DMS 273 (cell line): ENCODE results near the gene CLK4.
A peak's percentile ranks its signal among the peaks of the same experiment; 100 is the strongest.

Experiments
- DNase-seq: peaks from one replicate; lab custom pipeline; 2025; ENCODE audit not compliant: unreplicated experiment; lab: John Stamatoyannopoulos, UW

The CLK4 gene

DNA sequence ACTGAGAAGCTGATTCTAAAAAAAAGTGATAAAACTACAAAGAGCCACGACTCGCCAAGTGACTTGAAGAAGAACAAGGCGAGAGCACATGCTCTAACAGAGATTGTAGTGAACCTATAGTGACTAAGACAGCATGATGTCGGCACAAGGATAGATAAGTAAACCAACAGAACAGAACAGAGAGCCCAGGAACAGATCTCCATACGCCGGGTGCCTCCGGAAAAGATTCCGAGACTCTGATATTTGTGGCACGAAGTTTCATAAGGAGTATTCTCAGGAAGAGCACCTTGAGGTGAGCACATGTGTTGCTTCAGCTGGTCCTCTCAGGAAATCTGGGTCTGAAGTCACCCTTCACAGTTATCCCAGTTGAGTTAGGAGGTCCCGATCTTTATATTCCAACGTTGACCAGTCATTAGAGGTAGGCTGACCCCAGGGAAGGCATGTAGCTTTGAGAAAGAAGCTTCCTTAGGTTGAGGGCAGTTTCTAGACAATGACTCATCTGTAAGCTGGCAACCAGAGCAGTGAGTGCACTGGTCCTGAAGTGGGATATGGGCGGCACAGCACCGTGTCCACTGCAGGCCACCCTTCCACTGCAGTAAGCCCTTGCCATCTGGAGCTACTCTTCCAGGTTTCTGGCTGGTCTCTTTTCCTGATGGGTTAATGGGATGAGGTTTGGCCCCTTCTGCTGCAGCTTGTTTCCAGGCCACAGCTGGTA, 13.6 kb upstream of the CLK4 start:
- no peak for DNase-seq

DNA sequence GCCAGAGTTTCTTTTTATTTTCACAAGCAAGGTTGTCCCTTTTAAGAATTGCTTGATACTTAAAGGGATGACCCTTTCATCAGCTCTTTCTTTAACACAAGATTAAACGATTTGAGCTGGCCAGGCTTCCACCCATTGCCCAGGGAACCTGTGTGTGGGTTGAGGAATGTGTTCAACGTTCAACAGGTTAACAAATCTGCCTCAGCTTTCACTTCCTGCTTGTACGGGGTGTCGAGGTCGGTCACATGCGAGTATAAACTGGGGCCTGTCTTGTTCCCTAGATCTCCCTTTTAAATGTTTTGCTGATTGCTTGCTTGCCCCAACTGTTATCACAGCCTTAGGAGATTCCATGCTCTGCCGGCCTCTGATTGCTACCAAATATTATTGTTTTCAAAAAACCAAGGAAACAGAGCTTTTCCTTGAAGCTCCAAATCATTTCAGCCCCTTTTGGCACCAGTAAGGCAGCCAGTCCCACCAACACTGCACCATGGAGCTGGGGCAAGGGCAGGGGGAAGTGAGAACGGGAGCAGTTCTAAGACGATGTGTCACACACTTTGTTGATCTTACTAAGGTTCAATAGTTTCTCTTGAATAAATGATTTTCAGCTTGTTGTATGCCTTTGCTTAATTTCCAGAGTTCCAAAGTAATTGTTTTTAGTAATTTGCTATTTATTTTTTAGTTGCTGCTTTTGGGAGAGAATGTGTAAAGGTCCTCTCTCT, 10.7 kb upstream of the CLK4 start:
- no peak for DNase-seq

DNA sequence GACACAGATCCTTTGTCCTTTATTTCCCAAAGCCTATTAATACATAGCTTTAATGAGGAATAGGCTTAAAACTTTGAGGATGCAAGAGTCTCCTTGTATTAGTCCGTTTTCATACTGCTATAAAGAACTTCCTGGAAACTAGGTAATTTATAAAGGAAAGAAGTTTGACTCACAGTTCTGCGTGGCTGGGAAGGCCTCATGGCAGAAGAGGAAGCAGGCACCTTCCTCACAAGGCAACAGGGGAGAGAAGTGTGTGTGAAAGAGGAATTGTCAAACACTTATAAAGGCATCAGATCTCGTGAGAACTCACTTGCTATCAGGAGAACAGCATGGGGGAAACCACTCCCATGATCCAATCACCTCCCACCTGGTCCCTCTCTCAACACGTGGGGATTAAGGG, 5.4 kb upstream of the CLK4 start:
- no peak for DNase-seq

DNA sequence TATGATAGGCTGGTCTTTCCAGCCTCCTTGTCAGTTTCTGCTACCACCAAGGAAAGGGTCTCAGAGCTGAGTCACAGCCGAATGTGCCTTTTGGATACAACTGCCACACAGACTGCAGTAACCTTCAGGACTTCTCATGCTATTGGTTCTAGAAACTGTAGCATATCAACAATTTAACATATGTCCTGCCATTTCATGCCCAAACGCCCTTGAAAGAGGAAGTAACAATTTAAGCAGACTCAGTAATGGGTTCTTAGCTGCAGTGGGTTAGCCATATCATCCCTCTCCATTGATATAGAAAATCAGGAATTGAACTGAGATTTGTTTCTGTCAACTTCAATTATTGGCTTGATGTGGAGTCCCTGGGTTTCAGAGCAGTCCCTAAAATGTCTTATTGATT, 4.1 kb upstream of the CLK4 start:
- no peak for DNase-seq

DNA sequence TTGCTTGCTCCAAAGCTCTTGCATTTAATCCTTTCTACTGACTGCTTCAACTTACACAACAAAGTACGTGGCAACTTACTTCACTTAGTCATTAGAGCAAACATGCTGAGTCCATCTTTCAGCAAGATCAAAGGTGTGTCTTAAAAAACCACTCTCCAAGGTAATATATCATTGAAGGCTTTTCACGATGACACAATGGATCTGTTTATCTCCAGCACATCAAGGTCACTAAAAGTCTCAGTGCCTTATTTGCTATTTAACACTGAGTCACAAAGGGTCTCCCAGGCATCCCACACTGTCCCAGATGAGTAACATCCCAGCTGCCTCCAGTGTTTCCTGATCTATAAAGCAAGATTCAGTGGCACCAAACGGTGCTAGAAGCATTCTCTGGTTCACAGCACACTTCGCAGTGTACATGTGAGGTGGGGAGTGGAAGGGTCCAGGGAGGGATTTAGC, 3.7 kb upstream of the CLK4 start:
- no peak for DNase-seq

DNA sequence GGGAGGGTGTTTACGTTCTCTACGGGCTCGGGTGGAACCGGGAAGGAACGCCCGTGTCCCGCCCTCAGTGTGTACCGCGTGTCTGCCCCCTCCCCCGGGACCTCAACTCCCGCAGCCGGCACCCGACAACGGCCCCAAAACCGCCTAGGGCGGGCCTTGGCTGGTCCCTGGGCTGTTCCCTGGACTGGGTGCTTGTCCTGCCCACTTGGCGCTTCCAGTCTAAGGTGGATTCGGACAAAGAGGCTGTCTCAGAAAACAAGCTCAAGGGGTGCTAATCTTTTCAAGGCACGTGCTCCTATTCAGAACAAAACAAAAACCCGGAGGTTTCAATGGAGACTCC, 379 bp upstream of the CLK4 start:
- no peak for DNase-seq

DNA sequence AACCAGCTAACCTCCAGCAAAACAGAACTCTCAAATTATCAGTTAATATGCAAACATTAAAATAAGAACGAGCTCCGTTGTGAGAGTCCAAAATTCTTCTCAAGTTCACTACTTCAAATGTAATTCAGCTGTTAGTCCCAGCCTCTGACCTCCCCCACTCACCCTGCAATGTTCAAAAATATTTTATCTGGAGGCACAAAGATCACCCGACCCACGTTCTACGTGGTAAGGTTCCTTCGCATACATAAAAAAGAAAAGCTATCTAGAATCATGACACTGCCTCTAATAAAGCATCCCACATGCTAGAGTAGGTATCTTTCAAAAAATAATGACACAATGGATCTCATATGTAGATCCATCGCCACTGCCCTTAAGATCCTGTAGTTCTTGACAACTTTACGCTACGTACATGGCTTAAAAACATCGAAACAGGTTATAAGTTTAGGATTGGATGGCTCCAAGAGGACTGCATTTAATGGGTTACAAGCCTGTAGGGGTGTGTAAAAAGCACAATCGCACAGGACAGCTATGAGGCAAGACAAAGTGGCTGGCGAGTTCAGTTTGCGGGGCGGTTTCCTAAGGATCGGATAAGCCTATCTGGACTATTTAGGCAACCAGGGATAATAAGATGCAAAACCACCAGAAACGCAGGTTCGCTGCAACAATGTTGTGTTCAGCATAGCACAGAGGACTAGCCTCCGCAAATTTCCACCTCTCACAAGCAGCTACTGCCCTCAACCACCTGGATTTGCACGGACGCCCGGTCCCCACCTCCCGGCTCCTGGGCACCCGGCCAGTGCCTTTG, 969 bp downstream of the CLK4 start:
- DNase-seq: peak; percentile 41

DNA sequence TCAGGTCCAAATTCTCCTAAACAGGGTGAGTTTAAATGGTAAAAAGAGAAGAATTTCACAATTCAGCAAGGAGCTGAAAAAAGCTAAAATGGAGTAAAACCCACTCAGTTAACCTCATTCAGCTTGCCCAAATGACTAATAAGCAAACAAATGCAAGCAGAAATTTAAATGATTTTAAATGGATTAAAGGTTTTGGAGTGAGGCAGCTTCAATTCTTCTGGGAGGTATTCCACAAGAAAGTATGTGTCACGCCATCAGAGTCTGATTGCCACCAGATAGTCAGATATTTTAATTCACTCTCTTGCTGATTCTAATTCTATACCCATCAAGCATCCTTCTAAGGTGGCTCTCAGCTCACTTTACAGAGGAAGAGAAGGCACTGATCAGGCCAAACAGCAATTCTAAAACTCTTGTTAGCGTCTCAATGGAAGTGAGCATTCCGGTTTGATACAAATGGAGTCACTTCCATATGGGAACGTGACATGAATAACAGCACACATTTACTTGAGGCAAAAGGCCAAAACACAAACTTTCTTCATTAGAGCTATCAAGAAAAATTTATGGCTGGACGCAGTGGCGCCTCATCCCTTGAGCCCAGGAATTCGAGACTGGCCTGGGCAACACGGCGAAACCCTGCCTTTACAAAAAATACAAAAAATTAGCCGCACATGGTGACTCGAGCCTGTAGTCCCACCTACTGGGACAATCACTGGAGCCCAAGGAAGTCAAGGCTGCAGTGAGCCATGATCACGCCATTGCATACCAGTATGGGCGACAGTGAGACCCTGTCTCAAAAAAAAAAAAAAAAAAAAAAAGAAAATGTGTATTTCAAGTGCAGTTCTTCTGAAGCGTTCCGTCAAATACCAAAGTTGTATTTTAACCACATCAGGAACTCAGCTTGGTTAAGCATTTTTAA, 2.0 kb downstream of the CLK4 start:
- peak; percentile 20 for DNase-seq

DNA sequence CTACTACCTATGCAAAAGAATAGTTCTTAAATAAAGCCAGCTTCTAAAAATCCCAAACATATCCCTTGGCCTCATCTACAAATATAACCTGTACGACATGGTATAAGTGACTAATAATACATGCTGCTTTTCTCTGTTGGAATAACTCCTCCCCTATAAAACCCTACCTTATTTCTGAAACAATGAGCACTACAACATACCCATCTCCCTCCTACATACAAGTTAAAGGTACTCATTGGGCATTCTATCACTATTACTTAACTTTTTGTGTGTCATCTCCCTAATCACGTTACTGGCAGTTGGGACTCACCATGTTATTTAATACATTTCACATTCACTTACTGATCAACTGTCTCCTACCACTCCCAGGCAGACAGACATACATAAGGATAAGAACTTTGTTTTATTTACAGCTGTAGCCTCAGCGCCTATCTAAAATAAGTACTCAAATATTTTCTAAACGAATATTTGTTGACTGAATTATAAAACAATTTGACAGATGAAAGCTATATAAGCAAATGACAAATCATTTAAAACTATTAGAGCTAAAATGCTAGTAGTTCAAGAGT, 4.1 kb downstream of the CLK4 start:
- no peak for DNase-seq

DNA sequence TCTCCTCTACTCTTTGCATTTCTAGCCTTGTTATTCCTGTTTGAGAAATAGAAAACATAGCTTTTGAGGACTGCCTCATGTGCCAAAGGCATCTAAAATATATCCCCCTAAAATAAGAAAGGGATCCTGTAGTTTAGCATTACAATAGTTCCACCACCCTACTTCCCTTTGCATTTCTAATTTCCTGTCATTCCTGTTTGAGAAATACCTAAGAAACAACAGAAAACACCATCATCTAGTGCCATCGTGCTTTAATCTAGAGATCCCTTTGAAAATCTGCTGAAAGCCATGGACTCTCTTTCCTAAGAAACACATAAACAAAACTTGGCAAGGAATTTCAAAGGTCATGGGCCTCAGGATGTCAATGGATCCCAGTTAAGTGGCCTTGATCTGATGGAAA, 7.5 kb downstream of the CLK4 start:
- DNase-seq: no peak

DNA sequence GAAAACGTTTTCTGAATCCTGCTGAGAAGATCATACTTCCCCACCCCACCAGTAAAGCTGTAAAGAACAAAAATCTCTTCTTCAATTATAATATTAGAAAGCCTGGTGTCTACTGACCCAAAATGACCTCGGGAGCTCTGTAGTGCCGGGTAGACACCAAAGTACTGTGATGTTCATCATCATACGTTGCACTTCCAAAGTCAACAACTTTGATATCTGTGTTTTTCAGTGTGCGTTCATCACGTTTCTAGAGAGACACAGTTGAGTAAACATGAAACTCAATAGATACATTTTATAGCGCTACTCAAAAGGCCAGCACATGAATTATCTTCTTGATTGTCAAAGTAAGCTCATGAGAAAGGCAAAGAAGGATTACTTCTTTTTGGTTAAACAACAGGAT, 14.6 kb downstream of the CLK4 start:
- no peak for DNase-seq

DNA sequence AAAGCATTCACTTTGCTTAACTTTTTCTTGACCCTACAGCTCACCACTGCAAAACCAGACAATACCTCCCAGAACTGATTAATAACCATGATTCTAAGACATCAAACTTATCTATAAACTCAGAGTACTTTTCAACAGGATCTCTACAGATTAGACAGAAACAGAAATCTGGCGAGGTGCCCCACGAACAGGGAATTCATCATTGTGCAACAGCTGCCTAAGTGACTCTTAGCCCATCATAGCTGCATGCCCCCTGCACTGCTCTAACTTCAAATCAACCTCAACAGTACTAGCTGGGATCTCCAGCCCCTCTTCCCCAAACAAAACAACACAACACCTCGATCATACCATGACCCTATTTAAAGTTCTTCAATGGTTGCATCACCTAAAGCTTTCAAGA, 20.6 kb downstream of the CLK4 start:
- DNase-seq: no peak

DNA sequence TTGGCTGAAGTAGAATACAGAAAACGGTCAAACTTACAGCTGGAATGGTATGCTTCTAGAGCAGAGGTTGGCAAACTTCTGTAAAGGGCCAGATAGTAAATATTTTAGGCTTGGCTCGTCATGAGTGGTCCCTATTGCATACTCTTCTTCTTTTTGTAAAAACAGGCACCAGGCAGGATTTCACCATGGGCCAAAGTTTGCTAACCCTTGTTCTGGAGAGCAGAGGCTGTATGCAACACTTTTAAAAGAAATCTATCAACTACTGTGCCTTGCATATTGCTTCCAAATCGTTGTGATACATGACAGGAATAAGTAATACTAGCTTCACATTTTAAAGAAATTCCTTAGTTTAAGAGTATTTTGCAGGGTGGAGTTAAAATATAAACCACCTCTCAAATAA, 21.1 kb downstream of the CLK4 start:
- DNase-seq: no peak

DNA sequence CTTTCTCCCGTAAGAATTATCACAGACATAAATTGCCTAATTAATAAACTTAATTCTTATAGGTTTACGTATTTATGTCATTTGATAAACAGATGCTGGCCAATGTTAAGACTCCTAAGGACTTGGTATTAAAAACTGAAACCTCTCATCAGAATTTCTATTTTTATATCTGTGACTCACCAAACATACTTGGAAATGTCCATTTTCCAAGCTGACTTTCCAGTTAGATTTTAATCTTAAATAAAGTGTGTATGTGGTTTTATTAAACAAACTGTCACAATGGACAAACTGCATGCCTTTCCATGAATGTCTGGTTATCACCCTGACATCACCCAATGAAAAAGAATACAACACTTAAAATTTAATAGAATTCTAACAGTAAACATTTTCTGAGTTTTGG, 24.1 kb downstream of the CLK4 start:
- DNase-seq: no peak

DNA sequence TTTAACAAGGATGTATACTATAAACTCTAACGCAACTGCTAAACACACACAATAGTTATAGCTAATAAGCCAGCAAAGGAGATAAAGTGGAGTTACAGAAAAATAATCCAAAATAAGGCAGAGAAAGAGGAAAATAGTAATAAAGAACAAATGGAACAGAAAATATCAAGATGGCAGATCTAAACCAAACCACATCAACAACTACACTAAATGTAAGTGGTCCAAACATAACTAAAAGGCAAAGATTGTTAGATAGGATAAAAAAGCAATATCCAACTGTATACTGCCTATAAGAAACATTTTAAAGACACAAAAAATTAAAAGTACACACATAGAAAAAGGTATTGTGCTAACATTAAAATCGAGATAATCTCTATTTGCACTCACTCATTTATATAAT, 31.1 kb downstream of the CLK4 start:
- no peak for DNase-seq

DNA sequence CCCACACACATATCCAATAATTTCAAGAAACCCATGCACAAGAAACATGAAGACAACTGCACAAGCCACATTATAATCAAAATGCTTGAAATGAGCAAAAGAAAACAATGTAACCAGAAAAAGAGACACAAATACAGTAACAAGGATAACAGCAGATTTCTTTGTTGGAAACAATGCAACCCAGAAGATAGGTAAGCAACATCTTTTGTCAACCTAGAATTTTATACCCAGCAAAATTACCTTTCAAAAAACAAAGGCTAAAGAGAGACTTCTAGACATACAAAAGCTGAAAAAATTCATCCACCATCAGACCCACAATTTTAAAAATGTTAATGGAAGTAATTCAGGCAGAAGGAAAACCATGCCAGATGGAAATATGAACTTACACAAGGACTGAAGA, 31.7 kb downstream of the CLK4 start:
- DNase-seq: no peak

DNA sequence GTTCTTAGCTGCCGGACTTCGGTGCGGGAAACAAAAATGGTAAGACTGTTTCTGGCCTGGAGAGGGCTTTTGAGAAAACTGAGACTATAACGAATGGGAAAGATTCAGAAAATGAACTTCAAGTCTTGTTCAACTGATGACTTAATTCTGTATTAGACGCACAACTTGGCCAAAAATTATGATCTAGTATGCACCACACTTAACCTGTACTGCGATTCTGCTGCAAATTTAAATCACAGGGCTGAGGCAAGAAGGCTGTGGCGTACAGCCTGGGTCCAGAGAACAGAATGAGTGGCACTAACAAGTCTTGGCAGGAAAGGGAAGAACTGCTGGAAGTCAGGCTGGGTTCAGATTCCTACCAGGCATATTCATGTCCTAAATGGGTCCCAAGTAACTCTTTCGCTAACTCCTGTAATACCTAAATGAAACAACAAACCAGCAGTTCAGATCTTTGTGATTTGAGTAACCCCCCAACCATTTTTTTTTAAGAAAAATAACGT, 35.9 kb downstream of the CLK4 start:
- DNase-seq: no peak

DNA sequence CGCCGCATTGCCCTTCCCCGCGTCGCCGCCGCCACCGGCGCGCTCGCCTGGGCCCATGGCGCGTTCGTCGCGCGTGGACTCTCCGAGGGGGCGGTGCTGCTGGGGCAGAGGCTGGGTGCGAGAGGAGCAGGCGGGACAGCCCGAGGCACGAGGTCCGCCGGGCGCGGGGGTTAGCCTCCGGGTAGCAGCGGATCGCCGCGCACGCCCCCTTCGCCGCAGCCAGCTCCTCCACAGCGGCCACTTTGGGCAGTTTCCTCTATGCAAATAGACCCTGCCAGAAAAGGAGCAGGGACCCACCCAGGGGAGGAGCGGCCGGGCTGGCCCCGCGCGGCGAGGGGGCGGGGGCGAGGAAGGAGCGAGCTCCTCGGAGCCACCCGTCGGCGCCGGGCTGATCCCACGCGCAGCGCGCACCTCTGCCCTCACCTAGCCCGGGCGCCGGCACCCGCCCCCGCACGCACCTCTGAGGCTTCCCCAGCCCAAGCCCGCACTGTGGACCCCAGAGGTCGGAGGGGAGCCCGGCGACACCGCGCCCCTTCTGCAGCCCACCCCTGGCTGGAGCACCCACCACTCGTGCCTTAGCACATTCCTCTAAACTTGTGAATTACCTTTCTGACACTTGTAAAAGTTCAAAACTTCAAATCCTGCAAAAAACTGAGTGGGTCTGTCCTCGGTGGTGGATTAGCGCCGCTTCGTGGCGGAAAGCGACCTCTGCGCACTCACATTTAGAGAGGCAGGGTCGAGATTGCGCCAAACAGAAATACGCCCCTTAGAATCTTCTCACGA, 36.5 kb downstream of the CLK4 start, which contains the start of gene COL23A1:
Gene COL23A1 (minus strand): TSS at position 253 of the 783 bp plus-strand sequence.
- DNase-seq: peak; percentile 77
